ENCODE results near the gene ZNF865. TPM values are rescaled to one million over a fixed set of nuclear protein-coding genes. Genes with fewer than 3 reads are reported as not detected.

ZNF865 gene
- total and polyA plus RNA-seq, 7 donors = 11.1 to 40.4 (median 19.9) TPM

GRCh38 chr19:55596304-55596703 lies 9.1 kb upstream of the ZNF865 start:
- peak overlapping the region; percentile 47 for H3K27ac ChIP-seq
- H3K4me1 ChIP-seq = peaks cover 20% of the 10 kb centered on the region
- no peaks in the 10 kb centered on the region for H3K9me3 ChIP-seq
- H3K36me3 ChIP-seq (ENCODE audit: insufficient read depth in 1 of 2, low read depth in 1 of 2) = peaks cover 0 to 49% of the 10 kb centered on the region in 2 donors
- no peak for TF ChIP-seq CTCF (IDR thresholded peaks at IDR 0.05)
- no peaks in the 10 kb centered on the region for H3K27me3 ChIP-seq (ENCODE audit: insufficient read depth in 3 of 3, low read length in 2 of 3)
- no peak overlapping the region for H3K4me3 ChIP-seq
- ATAC-seq (no peak), DNase-seq (no peak)
- 74 to 82% (median 77%) methylated on average over 3 of the region's 3 CpGs for WGBS, 3 donors
- intact Hi-C loops (cut with DNase I) = loop anchor here in 1 of 2 donors (5.0 kb wide), 1 partner anchor 49 kb away; the partner anchor contains the start of gene SBK3

- intact Hi-C loops (cut with DNase I) = loop anchor here in 1 of 2 donors (5.0 kb wide), 1 partner anchor 50 kb away; the partner anchor contains the start of gene SBK3
- no peak for TF ChIP-seq CTCF (IDR thresholded peaks at IDR 0.05)
- no peak overlapping the region for H3K27ac ChIP-seq
- H3K4me1 ChIP-seq = peaks cover 20% of the 10 kb centered on the region
- peak in 1 of 2 donors; percentile 64 for DNase-seq
- H3K9me3 ChIP-seq = no peaks in the 10 kb centered on the region
- H3K27me3 ChIP-seq (ENCODE audit: insufficient read depth in 3 of 3, low read length in 2 of 3) = no peaks in the 10 kb centered on the region
- ATAC-seq = no peak
- peaks cover 0 to 43% of the 10 kb centered on the region in 2 donors for H3K36me3 ChIP-seq (ENCODE audit: insufficient read depth in 1 of 2, low read depth in 1 of 2)
- H3K4me3 ChIP-seq = no peak overlapping the region
- 93 to 95% (median 94%) methylated on average over 18 to 30 of the region's 30 CpGs for WGBS, 3 donors
These were observed 7.9 kb upstream of the ZNF865 start for GRCh38 chr19:55597501-55597921.

- Histone ChIP-seq H3K9me3 (no peaks in the 10 kb centered on the region), H3K27ac (peak overlapping the region; percentile 98), H3K36me3 (ENCODE audit: insufficient read depth in 1 of 2, low read depth in 1 of 2) (peaks cover 0 to 45% of the 10 kb centered on the region in 2 donors), H3K27me3 (ENCODE audit: insufficient read depth in 3 of 3, low read length in 2 of 3) (no peaks in the 10 kb centered on the region), H3K4me1 (peaks cover 20% of the 10 kb centered on the region), H3K4me3 (no peak overlapping the region)
- ATAC-seq (no peak), DNase-seq (no peak)
- intact Hi-C loops (cut with DNase I) = loop anchor here in 1 of 2 donors (5.0 kb wide), 1 partner anchor 51 kb away; the partner anchor contains the start of gene SBK3
- WGBS, 3 donors = 80 to 87% (median 85%) methylated on average over 9 of the region's 9 CpGs
- no peak for TF ChIP-seq CTCF (IDR thresholded peaks at IDR 0.05)
These were observed 7.4 kb upstream of the ZNF865 start for GRCh38 chr19:55598034-55598433.

- no peaks in the 10 kb centered on the region for H3K27me3 ChIP-seq (ENCODE audit: insufficient read depth in 3 of 3, low read length in 2 of 3)
- intact Hi-C loops (cut with DNase I) = loop anchor here in 1 of 2 donors (5.0 kb wide), 1 partner anchor 52 kb away; the partner anchor contains the start of gene SBK3
- peaks cover 0 to 41% of the 10 kb centered on the region in 2 donors for H3K36me3 ChIP-seq (ENCODE audit: insufficient read depth in 1 of 2, low read depth in 1 of 2)
- peaks cover 20% of the 10 kb centered on the region for H3K4me1 ChIP-seq
- ATAC-seq = peak; percentile 80 to 85 (median 83)
- TF ChIP-seq CTCF (IDR thresholded peaks at IDR 0.05) = no peak
- no peaks in the 10 kb centered on the region for H3K9me3 ChIP-seq
- H3K27ac ChIP-seq = peak overlapping the region; percentile 98
- peak; percentile 93 to 97 for DNase-seq
- 5 to 6% (median 6%) methylated on average over 24 to 26 of the region's 26 CpGs for WGBS, 3 donors
- peak overlapping the region; percentile 72 for H3K4me3 ChIP-seq
These were observed 6.6 kb upstream of the ZNF865 start for GRCh38 chr19:55598719-55599467.
